Natural killer cell (primary cell): Measurements from ENCODE around the gene TMEM82. TPM values are rescaled to one million over a fixed set of nuclear protein-coding genes. Genes with fewer than 3 reads are reported as not detected.

Source experiments
- ATAC-seq, 3 donors: fragments of 150-1000 bp in 2 of 3; fragments of 200-7000 bp in 1 of 3; cut with Tn5 transposase; 1 replicate in 1 of 3; 2 replicates in 2 of 3; pipeline ENCODE4 v1.10.0; 2021; ENCODE audit warnings: mild to moderate bottlenecking in 2 of 3, moderate library complexity in 2 of 3
- DNase-seq, 2 donors: peaks; one replicate each; pipeline versions ENCODE4 v3.0.0 to v3.0.0-alpha.2; 2013 to 2021; ENCODE audit warnings: mixed read lengths in 1 of 2
- H3K27ac ChIP-seq: one replicate; pipeline ENCODE4 v1.5.1; 2013; ENCODE audit warnings: mild to moderate bottlenecking, low read length
- H3K27me3 ChIP-seq: one replicate; pipeline ENCODE4 v1.6.1; 2013; ENCODE audit warnings: low read length; ENCODE audit not compliant: control insufficient read depth, insufficient read depth
- H3K36me3 ChIP-seq: one replicate; pipeline ENCODE4 v1.6.1; 2013; ENCODE audit warnings: low read length; ENCODE audit not compliant: control insufficient read depth, insufficient read depth
- H3K4me1 ChIP-seq: one replicate; pipeline ENCODE4 v1.6.1; 2013; ENCODE audit warnings: low read length; ENCODE audit not compliant: control insufficient read depth, insufficient read depth
- H3K4me3 ChIP-seq: one replicate; pipeline ENCODE4 v1.5.1; 2013; ENCODE audit warnings: low read length
- H3K9me3 ChIP-seq: one replicate; pipeline ENCODE4 v1.6.1; 2013; ENCODE audit warnings: low read length; ENCODE audit not compliant: control insufficient read depth, insufficient read depth
- H3K27ac Mint-ChIP-seq, 2 donors: one replicate each; pipeline ENCODE4 v1.8.0; 2022; ENCODE audit warnings: mild to moderate bottlenecking in 2 of 2, mixed read lengths in 2 of 2, moderate library complexity in 1 of 2
- H3K27me3 Mint-ChIP-seq, 2 donors: one replicate each; pipeline ENCODE4 v1.8.0; 2022; ENCODE audit warnings: low read depth in 2 of 2, mixed read lengths in 2 of 2
- H3K36me3 Mint-ChIP-seq: one replicate; pipeline ENCODE4 v1.8.0; 2022; ENCODE audit warnings: mixed read lengths
- H3K4me1 Mint-ChIP-seq, 2 donors: one replicate each; pipeline ENCODE4 v1.8.0; 2022; ENCODE audit warnings: mixed read lengths in 2 of 2
- H3K4me3 Mint-ChIP-seq: one replicate; pipeline ENCODE4 v1.8.0; 2022; ENCODE audit warnings: mild to moderate bottlenecking, moderate library complexity, mixed read lengths
- H3K9me3 Mint-ChIP-seq, 2 donors: one replicate each; pipeline ENCODE4 v1.8.0; 2022; ENCODE audit warnings: mixed read lengths in 2 of 2
- whole genome bisulfite sequencing: methylation state at CpG from one replicate; pipeline ENCODE4 v1.1.7; 2013; ENCODE audit warnings: missing lambda C conversion rate; ENCODE audit not compliant: insufficient coverage; 5-methylcytosine and 5-hydroxymethylcytosine counted together
- intact Hi-C: fragments of 100-400 bp; cut with micrococcal nuclease; formaldehyde crosslinking; loops from one replicate; pipeline ENCODE4 v1.14.2; 2022
- total RNA-seq, 4 donors: library from RNA; stranded (reverse); fragments of 120-200 nt in 1 of 4; gene quantifications; one replicate each; pipeline versions ENCODE4 v1.2.3 to v1.2.4, GENCODE V29; 2013 to 2022
- TF ChIP-seq, protein P1 (sequence below): fragments of 200-600 bp; IDR thresholded peaks from one replicate; pipeline ENCODE4 v1.8.0; 2022; ENCODE audit warnings: antibody characterized with exemption

Gene TMEM82
- total RNA-seq, 3 donors from 2014 or later (not counting 1 experiment from before 2014, with no cell fraction given) = not detected

DNA sequence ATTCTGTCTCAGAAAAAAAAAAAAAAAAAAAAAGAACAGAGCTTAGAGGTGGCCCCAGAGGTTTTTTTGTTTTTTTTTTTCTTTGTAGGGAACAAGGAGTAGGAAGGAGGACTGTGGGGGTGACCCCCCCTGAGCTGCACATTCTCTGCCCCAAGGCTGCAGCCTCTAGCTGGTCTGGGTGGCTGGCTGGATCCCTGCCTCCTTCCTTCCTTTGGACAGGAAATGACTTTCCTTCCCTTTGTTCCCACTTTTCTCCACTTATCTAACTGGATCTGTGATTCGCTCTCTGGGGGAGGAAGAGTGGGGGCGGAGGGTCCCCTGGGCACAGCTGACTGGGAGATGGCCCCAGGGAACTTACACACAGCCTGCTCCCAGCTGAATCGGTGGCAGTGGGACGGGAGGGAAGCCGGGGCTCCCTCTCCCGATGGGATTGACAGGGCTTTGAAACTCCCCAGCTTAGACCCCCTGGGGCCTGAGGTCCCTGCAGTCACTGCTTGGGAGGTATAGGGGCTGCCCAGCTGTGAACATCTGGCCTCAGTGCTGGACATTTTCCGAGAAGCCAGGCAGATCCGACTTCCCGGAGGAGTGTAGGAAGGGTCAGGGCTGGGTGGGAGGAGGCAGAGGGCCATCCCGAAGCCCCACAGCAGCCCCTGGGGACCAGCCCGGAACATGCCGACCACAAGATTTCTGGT lies 18.4 kb downstream of the TMEM82 start:
- peaks cover 0 to 5% of the 10 kb centered on the region in 2 donors for H3K4me1 Mint-ChIP-seq
- no peak overlapping the region for H3K27ac Mint-ChIP-seq
- Histone ChIP-seq H3K4me1 (peaks cover 10% of the 10 kb centered on the region), H3K27ac (no peak overlapping the region), H3K36me3 (no peaks in the 10 kb centered on the region), H3K4me3 (no peak overlapping the region), H3K27me3 (peaks cover 26% of the 10 kb centered on the region), H3K9me3 (no peaks in the 10 kb centered on the region)
- WGBS = 65% methylated on average over 12 of the region's 12 CpGs
- no peak overlapping the region for H3K4me3 Mint-ChIP-seq
- DNase-seq = no peak
- intact Hi-C loops = no loop called here
- H3K36me3 Mint-ChIP-seq = no peaks in the 10 kb centered on the region
- H3K27me3 Mint-ChIP-seq = peaks cover 36 to 43% of the 10 kb centered on the region in 2 donors
- TF ChIP-seq, protein P1, sequence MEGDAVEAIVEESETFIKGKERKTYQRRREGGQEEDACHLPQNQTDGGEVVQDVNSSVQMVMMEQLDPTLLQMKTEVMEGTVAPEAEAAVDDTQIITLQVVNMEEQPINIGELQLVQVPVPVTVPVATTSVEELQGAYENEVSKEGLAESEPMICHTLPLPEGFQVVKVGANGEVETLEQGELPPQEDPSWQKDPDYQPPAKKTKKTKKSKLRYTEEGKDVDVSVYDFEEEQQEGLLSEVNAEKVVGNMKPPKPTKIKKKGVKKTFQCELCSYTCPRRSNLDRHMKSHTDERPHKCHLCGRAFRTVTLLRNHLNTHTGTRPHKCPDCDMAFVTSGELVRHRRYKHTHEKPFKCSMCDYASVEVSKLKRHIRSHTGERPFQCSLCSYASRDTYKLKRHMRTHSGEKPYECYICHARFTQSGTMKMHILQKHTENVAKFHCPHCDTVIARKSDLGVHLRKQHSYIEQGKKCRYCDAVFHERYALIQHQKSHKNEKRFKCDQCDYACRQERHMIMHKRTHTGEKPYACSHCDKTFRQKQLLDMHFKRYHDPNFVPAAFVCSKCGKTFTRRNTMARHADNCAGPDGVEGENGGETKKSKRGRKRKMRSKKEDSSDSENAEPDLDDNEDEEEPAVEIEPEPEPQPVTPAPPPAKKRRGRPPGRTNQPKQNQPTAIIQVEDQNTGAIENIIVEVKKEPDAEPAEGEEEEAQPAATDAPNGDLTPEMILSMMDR = no peak
- ATAC-seq = no peak
- no peaks in the 10 kb centered on the region for H3K9me3 Mint-ChIP-seq

DNA sequence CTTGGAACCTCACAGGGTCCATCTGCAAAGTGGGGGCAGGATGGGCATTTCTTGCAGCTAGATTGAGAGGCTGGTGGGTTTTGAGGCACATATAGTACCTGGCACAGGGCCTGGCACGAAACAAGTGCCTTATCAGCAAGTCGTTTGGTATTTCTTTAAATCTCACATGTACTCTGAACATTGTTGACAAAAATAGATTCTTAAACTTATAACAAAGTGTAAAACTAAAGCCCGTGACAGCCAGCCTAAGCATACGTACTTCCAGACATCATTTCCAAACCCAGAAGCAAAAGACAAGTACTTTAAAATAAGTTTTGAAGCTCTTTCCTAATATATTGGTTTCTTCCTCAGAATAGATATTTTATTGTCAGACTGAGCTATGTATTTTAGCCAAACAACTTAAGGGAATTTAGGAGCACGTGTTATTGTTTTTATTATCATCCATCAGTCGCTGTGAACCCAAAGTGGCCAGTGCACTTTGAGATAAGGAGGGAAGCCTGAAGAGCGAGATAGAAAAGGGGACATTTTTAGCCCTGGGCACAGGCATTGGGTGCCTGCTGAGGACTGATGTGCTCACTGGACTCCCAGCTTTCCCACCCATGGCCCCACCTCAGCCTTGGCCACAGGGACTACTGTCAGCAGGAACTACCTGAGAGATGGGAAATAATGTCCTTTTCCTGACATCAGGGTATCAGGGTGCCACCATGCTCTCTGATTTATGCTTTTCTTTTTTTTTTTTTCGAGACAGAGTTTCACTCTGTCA lies 19.2 kb downstream of the TMEM82 start:
- H3K27me3 Mint-ChIP-seq = peaks cover 36 to 39% of the 10 kb centered on the region in 2 donors
- peaks cover 22% of the 10 kb centered on the region for H3K27me3 ChIP-seq
- H3K4me3 Mint-ChIP-seq = no peak overlapping the region
- no peaks in the 10 kb centered on the region for H3K36me3 Mint-ChIP-seq
- ATAC-seq = no peak
- H3K4me1 Mint-ChIP-seq = no peaks in the 10 kb centered on the region
- no peaks in the 10 kb centered on the region for H3K36me3 ChIP-seq
- DNase-seq = no peak
- WGBS = 53% methylated on average over 7 of the region's 8 CpGs
- no peaks in the 10 kb centered on the region for H3K9me3 ChIP-seq
- no peak overlapping the region for H3K27ac ChIP-seq
- peaks cover 6% of the 10 kb centered on the region for H3K4me1 ChIP-seq
- TF ChIP-seq, protein P1 = no peak
- intact Hi-C loops = no loop called here
- H3K27ac Mint-ChIP-seq = no peak overlapping the region
- no peak overlapping the region for H3K4me3 ChIP-seq
- H3K9me3 Mint-ChIP-seq = no peaks in the 10 kb centered on the region

DNA sequence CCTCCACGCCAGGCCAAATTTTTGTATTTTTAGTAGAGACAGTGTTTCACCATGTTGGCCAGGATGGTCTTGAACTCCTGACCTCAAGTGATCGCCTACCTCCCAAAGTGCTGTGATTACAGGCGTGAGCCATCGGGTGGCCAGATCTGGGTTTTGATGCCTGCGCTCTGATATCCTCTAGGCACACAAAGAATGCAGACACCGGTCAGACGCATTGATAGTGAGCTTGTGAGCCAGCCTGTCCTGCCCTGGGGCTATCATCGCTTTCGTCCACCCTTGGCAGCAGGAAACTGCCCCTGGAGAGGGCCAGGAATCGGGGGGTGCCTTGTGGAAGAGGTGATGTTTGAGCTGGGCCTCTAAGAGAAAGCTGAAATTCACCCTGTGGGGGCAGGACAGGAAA lies 20.2 kb downstream of the TMEM82 start:
- no peak for DNase-seq
- H3K27ac Mint-ChIP-seq = no peak overlapping the region
- H3K4me1 ChIP-seq = peaks cover 4% of the 10 kb centered on the region
- no peaks in the 10 kb centered on the region for H3K9me3 Mint-ChIP-seq
- no peak for ATAC-seq
- H3K4me3 Mint-ChIP-seq = no peak overlapping the region
- intact Hi-C loops = no loop called here
- peaks cover 28 to 33% of the 10 kb centered on the region in 2 donors for H3K27me3 Mint-ChIP-seq
- TF ChIP-seq, protein P1 = no peak
- H3K27ac ChIP-seq = no peak overlapping the region
- H3K4me3 ChIP-seq = no peak overlapping the region
- no peaks in the 10 kb centered on the region for H3K4me1 Mint-ChIP-seq
- H3K36me3 ChIP-seq = no peaks in the 10 kb centered on the region
- WGBS = 82% methylated on average over 10 of the region's 10 CpGs
- peaks cover 19% of the 10 kb centered on the region for H3K27me3 ChIP-seq
- H3K9me3 ChIP-seq = no peaks in the 10 kb centered on the region
- no peaks in the 10 kb centered on the region for H3K36me3 Mint-ChIP-seq
